ENCODE data around the gene ZNF808. TPM values are rescaled to one million over a fixed set of nuclear protein-coding genes. Genes with fewer than 3 reads are reported as not detected.
"Not testable (repeated sequence)": the region's sequence is repeated elsewhere in the genome, so short reads cannot be mapped to it uniquely, and the experiment has no call there.

Gene ZNF808
- 2.2 and 2.5 TPM in 2 replicates for total RNA-seq (2014; rRNA removed; shearing (Covaris generic))

- DNase-seq (ENCODE audit: low spot score): peak; percentile 48
Measured at GRCh38 chr19:52527134-52527955, at the start of gene ZNF808. TSS of gene ZNF808 (plus strand) at chr19:52527668. CDS start at chr19:52543285, 15,617 bp downstream.

DNA sequence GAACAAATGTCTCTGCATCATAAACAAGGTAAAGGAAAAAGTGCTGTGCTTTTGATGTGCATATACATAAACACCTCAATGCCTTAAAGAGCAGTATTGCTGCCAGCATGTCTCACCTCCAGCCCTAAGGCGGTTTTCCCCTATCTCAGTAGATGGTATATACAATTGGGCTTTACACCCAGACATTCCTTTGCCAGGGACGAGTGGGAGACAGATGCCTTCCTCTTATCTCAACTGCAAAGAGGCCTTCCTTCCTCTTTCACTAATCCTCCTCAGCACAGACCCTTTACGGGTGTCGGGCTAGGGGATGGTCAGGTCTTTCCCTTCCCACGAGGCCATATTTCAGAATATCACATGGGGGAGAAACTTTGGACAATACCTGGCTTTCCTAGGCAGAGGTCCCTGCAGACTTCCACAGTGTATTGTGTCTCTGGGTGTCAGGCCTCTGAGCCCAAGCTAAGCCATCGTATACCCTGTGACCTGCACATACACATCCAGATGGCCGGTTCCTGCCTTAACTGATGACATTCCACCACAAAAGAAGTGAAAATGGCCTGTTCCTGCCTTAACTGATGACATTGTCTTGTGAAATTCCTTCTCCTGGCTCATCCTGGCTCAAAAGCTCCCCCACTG is 43.2 kb upstream of the ZNF808 start:
- not testable (repeated sequence) for DNase-seq (ENCODE audit: low spot score)

DNA sequence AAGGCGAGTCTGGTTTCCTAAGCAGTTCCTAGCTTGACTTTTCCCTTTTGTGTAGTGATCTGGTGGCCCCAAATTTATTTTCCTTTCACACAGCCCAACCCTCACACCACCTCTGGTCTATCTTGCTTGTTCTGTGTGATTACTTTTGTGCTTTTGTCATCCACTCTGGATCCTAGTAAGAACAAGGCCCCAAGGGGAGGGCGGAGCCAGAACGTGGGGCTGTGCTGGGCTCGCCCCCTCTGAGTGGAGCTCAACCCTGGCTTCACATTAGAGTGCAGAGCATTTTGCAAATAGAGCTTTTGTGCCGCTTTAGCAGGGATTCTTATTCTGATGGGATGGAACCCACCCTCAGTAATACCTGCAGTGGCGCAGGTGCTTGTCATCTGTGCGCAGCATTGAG is 42.4 kb upstream of the ZNF808 start:
- DNase-seq (ENCODE audit: low spot score): not testable (repeated sequence)

- DNase-seq (ENCODE audit: low spot score): not testable (repeated sequence)
Measured at GRCh38 chr19:52485561-52486240, 41.8 kb upstream of the ZNF808 start.

- no peak for DNase-seq (ENCODE audit: low spot score)
Measured at GRCh38 chr19:52492201-52492993, 35.1 kb upstream of the ZNF808 start.

GRCh38 chr19:52492994-52493470 is 34.4 kb upstream of the ZNF808 start:
- DNase-seq (ENCODE audit: low spot score): no peak

- peak; percentile 46 for DNase-seq (ENCODE audit: low spot score)
Measured at GRCh38 chr19:52494518-52494917, 33.0 kb upstream of the ZNF808 start.

DNA sequence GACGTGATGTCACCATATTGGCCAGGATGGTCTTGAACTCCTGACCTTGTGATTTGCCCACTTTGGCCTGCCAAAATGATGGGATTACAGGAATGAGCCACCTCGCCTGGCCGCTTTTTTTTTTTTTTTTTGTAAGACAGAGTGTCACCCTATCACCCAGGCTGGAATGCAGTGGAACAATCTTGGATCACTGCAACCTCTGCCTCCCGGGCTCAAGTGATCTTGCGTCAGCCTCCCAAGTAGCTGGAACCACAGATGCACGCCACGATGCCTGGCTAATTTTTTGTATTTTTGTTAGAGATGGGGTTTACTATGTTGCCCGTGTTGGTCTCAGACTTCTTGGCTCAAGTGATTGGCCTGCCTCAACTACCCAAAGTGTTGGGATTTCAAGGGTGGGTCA is 28.9 kb upstream of the ZNF808 start:
- DNase-seq (ENCODE audit: low spot score): no peak

- DNase-seq (ENCODE audit: low spot score): not testable (repeated sequence)
Measured at GRCh38 chr19:52500474-52500873, 27.0 kb upstream of the ZNF808 start.

GRCh38 chr19:52500991-52501390 is 26.5 kb upstream of the ZNF808 start:
- DNase-seq (ENCODE audit: low spot score): not testable (repeated sequence)

DNA sequence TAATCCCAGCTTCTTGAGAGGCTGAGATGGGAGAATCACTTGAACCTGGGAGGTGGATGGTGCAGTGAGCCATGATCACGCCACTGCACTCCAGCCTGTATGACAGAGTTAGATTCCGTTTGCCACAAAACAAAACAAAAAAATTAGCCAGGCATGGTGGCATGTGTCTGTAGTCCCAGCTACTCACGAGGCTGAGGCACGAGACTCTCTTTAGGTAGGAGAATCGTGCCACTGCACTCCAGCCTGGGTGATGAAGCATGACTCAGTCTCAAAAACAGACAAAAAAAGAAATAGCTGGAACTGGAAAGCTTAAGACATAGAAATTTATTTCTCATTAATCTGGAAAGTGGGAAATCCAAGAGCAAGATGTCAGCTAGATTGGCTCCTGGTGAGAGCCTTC is 20.2 kb upstream of the ZNF808 start:
- DNase-seq (ENCODE audit: low spot score): no peak

DNA sequence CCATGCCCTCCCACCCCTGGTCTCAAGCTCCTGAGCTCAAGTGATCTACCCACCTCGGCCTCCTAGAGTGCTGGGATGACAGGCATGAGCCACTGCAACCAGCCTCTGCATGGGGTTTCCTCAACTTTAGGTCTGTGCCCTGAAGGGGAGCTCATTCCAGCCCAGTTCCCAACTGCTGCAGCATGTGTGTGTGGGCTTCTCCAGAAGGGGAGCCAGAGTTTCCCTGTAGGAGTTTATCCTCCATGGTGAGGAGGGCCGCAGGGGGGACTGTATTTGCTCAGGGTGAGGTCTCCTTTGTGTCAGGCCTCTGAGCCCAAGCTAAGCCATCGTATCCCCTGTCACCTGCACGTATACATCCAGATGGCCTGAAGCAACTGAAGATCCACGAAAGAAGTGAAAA is 11.3 kb upstream of the ZNF808 start:
- no peak for DNase-seq (ENCODE audit: low spot score)

- DNase-seq (ENCODE audit: low spot score): no peak
Measured at GRCh38 chr19:52518646-52519045, 8.8 kb upstream of the ZNF808 start.

- not testable (repeated sequence) for DNase-seq (ENCODE audit: low spot score)
Measured at GRCh38 chr19:52519175-52519574, 8.3 kb upstream of the ZNF808 start.

GRCh38 chr19:52520013-52520412 is 7.5 kb upstream of the ZNF808 start:
- no peak for DNase-seq (ENCODE audit: low spot score)

GRCh38 chr19:52522551-52522950 is 4.9 kb upstream of the ZNF808 start:
- DNase-seq (ENCODE audit: low spot score): no peak

DNA sequence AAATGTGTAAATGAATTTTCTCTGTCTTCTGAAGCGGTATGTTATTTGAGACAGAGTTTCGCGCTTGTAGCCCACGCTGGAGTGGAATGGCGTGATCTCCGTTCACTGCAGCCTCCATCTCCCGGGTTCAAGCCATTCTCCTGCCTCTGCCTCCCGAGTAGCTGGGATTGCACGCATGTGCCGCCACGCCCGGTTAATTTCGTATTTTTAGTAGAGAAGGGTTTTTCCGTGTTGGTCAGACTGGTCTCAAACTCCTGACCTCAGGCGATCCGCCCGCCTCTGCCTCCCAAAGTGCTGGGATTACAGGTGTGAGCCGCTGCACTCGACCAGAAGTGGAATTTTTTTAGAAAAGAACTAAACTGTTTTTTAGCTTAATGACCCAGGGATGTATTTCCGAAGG is 3.4 kb upstream of the ZNF808 start:
- no peak for DNase-seq (ENCODE audit: low spot score)

GRCh38 chr19:52527956-52528351 is 486 bp downstream of the ZNF808 start:
- DNase-seq (ENCODE audit: low spot score): no peak

DNA sequence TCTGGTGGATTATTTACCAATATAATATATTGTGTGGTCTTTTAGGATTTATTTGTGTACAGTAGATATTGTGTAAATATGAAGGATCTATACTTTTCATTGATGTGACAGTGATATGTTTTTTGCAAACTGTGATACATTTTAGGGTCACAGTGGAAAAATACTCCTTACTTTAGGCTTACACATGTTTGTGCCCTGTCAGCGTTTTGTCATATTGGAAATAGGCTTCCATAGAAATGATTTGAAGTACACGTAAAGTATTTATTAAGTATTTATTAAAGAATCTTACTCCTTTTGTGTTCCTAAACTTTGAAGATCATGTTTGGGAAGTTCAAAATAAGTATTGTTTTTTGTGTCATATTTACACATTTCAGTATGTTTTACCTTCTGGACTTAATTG is 5.0 kb downstream of the ZNF808 start:
- DNase-seq (ENCODE audit: low spot score): no peak

DNA sequence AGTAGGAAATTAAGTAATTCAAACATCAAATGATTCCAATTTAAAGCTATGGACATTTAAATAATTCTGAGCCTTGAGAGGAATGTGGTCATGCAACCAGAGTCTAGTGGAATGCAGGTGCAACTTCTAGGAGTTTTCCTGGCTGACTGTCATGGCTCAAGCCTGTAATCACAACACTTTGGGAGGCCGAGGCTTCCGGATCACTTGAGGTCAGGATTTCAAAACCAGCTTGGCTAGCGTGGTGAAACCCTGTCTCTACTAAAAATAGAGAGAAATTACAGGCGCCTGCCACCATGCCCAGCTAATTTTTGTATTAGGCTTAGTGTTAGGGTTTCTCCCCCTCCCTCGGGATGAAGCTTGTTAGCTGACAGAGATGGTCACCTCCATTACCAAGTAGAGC is 6.4 kb downstream of the ZNF808 start:
- DNase-seq (ENCODE audit: low spot score): no peak

DNA sequence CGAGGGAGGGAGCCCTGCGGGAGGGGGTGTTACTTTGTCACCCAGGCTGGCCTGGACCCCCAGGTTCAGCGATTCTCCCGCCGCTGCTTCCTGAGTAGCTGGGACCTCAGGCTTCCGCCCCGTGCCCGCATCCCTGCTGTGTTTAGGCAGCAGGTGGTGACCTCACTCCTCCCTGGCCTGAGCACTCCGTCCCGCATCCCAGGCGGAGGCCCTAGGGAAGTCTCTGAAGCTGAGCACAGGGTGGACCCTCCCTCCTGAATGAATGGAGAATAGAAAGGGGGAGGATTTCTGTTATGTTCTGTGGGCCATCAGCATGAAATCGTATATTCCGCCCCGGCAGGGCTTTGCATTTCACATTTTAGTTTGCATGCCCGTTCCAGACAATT is 7.9 kb downstream of the ZNF808 start:
- DNase-seq (ENCODE audit: low spot score): not testable (repeated sequence)
